HFFc6 (cell line): ENCODE measurements around the gene SEMA6A. TPM values are rescaled to one million over a fixed set of nuclear protein-coding genes. Genes with fewer than 3 reads are reported as not detected.

ENCODE experiments used
- DNase-seq: peaks from one replicate; pipeline ENCODE4 v3.0.0-alpha.2; 2018
- H3K27ac Mint-ChIP-seq: 2 replicates; pipeline ENCODE4 v1.8.0; 2020; ENCODE audit warnings: mild to moderate bottlenecking, mixed read lengths
- H3K27me3 Mint-ChIP-seq: 2 replicates; pipeline ENCODE4 v1.8.0; 2021; ENCODE audit warnings: mild to moderate bottlenecking, moderate library complexity, mixed read lengths; ENCODE audit not compliant: insufficient read depth
- H3K36me3 Mint-ChIP-seq: 2 replicates; pipeline ENCODE4 v1.8.0; 2021; ENCODE audit warnings: low read depth, mixed read lengths
- H3K4me1 Mint-ChIP-seq: 2 replicates; pipeline ENCODE4 v1.8.0; 2020; ENCODE audit warnings: low read depth, mixed read lengths
- H3K4me3 Mint-ChIP-seq: 2 replicates; pipeline ENCODE4 v1.8.0; 2020; ENCODE audit warnings: mild to moderate bottlenecking, moderate library complexity, mixed read lengths
- H3K9me3 Mint-ChIP-seq: 2 replicates; pipeline ENCODE4 v1.8.0; 2020; ENCODE audit warnings: mild to moderate bottlenecking, mixed read lengths
- CTCF ChIP-seq: fragments of 200-600 bp; sonication (generic); IDR thresholded peaks from 2 replicates; pipeline ENCODE4 v1.5.0; 2021; ENCODE audit warnings: antibody characterized with exemption, mild to moderate bottlenecking
- total RNA-seq, 6 experiments: library from RNA; stranded (reverse); fragmentation: NEBNext Ultra II Directional; extraction: Animal tissue kit (Norgen Biotek cat#: 25700); gene quantifications; 2 replicates in 1 of 6; 3 replicates in 5 of 6; pipeline ENCODE4 v1.2.3, GENCODE V29; 2021

Gene SEMA6A
- total RNA-seq, 6 experiments from 2014 or later = 0.20 to 0.76 (median 0.44) TPM

GRCh38 chr5:116520771-116521170 is 53.9 kb downstream of the SEMA6A start:
- Mint-ChIP-seq H3K27me3 (no peaks in the 10 kb centered on the region; the same call in 1 of the 2 replicates), H3K9me3 (no peaks in the 10 kb centered on the region), H3K4me3 (no peak overlapping the region), H3K36me3 (no peaks in the 10 kb centered on the region), H3K27ac (no peak overlapping the region), H3K4me1 (no peaks in the 10 kb centered on the region)
- DNase-seq = no peak
- no peak for TF ChIP-seq CTCF

- no peak overlapping the region for H3K4me3 Mint-ChIP-seq
- no peaks in the 10 kb centered on the region for H3K4me1 Mint-ChIP-seq
- no peaks in the 10 kb centered on the region for H3K9me3 Mint-ChIP-seq
- no peak for DNase-seq
- no peaks in the 10 kb centered on the region; the same call in none of the 2 replicates for H3K27me3 Mint-ChIP-seq
- no peaks in the 10 kb centered on the region for H3K36me3 Mint-ChIP-seq
- H3K27ac Mint-ChIP-seq = no peak overlapping the region
- TF ChIP-seq CTCF = no peak
Measured at GRCh38 chr5:116518423-116518822, 56.2 kb downstream of the SEMA6A start.

DNA sequence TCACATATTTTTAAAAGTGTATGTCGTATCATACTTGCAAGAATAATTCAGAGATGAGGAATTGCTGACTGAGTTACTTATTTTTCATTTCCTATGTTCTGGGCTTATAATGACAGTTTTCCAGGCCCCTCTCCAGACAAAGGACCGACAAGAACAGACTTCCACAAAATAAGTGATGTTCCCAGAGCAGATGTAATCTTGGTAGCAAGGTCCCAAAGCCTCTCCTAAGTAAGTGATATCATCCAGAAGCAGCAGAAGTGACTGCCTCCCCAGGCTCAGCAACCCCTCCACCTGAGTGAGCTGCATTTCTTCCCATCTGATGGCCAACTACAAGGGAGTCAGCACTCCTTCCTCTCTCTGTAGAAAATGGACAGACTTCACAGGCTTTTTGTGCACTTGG is 57.1 kb downstream of the SEMA6A start:
- Mint-ChIP-seq H3K27me3 (no peaks in the 10 kb centered on the region; the same call in none of the 2 replicates), H3K9me3 (no peaks in the 10 kb centered on the region), H3K27ac (no peak overlapping the region), H3K4me3 (no peak overlapping the region), H3K36me3 (no peaks in the 10 kb centered on the region), H3K4me1 (no peaks in the 10 kb centered on the region)
- no peak for TF ChIP-seq CTCF
- no peak for DNase-seq

GRCh38 chr5:116516021-116516420 is 58.6 kb downstream of the SEMA6A start:
- no peak overlapping the region for H3K4me3 Mint-ChIP-seq
- no peak overlapping the region for H3K27ac Mint-ChIP-seq

DNA sequence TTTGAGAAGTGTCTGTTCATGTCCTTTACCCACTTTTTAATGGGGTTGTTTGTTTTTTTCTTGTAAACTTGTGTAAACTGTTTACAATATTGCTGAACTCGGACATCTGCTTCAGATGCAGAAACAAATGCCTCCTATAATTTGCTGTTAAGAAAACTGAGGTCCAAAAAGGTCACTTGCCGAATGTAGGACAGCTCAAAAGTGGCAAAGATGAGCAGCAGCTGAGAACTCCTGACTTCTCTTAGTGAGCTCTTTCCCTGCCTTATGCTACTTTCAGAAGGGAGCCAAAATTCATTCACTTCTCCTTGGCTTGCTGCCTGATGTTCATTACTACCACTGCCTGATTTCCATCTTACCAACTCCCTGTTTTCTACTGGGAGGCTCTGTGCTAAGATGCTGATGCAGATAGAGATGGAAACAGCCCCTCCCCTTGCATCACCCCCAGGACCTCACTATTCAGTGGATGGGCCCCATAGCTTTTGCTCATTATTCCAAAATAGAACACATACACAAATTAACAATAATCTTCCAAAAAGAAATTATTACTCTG is 60.1 kb downstream of the SEMA6A start:
- Mint-ChIP-seq H3K4me3 (no peak overlapping the region), H3K27ac (no peak overlapping the region), H3K4me1 (no peaks in the 10 kb centered on the region), H3K9me3 (no peaks in the 10 kb centered on the region), H3K27me3 (no peaks in the 10 kb centered on the region; the same call in 1 of the 2 replicates), H3K36me3 (no peaks in the 10 kb centered on the region)
- DNase-seq = no peak
- no peak for TF ChIP-seq CTCF

More at GRCh38 chr5:116516021-116516420, 58.6 kb downstream of the SEMA6A start:
- H3K36me3 Mint-ChIP-seq = no peaks in the 10 kb centered on the region
- H3K4me1 Mint-ChIP-seq = no peaks in the 10 kb centered on the region
- no peak for DNase-seq
- H3K27me3 Mint-ChIP-seq = no peaks in the 10 kb centered on the region; the same call in none of the 2 replicates
- no peak for TF ChIP-seq CTCF
- no peaks in the 10 kb centered on the region for H3K9me3 Mint-ChIP-seq
